Measurements from ENCODE around the gene ZNF160. TPM values are rescaled to one million over a fixed set of nuclear protein-coding genes. Genes with fewer than 3 reads are reported as not detected.

ZNF160 gene
- total RNA-seq (22.6 and 28.9 TPM in 2 replicates), polyA plus RNA-seq (13.1 and 21.0 TPM in 2 replicates), polyA minus RNA-seq (ENCODE audit: low replicate concordance) (10.5 and 12.0 TPM in 2 replicates)
- 7.9 and 13.3 TPM in 2 replicates for polyA plus RNA-seq (2012)

DNA sequence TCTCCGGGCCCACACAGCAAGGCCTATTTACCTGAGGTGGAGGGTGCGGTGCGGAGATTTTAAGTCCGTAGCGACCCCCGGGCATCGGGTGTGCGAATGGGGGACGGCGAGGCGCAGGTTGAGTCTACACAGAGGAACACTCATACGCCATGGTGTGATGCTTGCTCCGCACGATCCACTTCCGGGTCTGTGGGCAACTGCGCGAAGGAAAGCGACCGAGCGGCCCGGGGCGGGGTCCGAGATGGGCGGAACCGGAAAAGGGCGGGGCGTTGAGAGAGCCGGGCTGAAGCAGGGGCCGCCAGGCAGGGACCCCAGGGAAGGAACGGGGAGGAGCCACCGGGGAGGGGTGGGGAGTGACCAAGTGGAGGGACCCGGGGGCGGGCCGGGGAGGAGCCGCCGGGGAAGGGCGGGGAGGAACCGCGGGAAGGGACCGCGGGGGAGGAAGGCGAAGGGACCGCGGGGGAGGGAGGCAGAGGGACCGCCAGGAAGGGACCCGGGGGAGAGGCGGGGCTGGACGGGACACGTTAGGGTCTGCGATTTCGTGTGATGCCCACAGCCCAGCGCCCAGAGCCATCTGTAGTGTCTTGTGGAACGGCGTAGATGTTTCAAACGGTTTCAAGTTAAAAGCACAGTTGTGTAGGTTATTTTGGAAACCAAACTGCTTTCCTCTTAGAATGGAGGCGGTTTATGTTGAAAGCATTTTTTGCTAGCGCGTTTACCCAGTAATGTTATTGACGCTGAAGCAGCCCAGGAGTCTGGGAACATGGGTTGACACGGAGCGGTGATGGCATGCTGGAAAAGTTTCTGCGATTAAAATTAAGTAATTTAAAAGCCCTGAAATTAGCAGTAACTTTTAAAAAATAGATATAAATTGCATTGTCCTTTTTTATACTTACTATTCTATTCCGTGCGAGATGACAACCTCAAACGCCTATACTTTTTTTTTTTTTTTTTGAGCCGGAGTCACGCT, at the start of gene ZNF160:
Gene ZNF160 (minus strand): TSS at position 189 of the 970 bp plus-strand sequence. CDS start 17,146 bp downstream, outside the sequence.
- H3K27me3 ChIP-seq (ENCODE audit: control insufficient read depth, insufficient read depth, low read length) = no peaks in the 10 kb centered on the region
- peak; percentile 95 for DNase-seq (ENCODE audit: low read depth in 2 of 2)

DNA sequence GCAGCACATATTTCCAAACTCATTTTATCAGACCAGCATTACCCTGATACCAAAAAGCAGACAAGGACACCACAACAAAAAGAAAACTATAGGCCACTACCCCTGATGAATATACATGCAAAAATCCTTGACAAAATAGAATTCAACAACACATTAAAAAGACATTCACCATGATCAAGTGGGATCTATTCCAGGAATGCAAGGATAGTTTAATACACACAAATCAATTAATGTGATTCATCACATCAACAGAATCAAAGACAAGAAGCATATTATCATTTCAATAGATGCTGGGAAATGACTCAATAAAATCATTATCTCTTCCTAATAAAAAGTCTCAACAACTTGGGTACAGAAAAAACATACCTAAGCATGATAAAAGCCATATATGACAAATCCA, 44.4 kb upstream of the ZNF160 start:
- Histone ChIP-seq H2AFZ (ENCODE audit: low read length) (no peak overlapping the region), H3K4me1 (ENCODE audit: control insufficient read depth, extremely low read depth, insufficient read depth, low read length) (no peaks in the 10 kb centered on the region), H3K27ac (ENCODE audit: insufficient read depth, low read length) (no peak overlapping the region), H3K4me2 (ENCODE audit: extremely low read depth, insufficient read depth, low read length) (no peak overlapping the region), H4K20me1 (ENCODE audit: control insufficient read depth, extremely low read depth, insufficient read depth, low read length) (no peaks in the 10 kb centered on the region), H3K9me3 (ENCODE audit: control insufficient read depth, insufficient read depth, low read depth, low read length) (no peaks in the 10 kb centered on the region), H3K79me2 (ENCODE audit: control insufficient read depth, insufficient read depth, low read length) (no peaks in the 10 kb centered on the region), H3K4me3 (replicated peaks in 1 of 4; ENCODE audit: control extremely low read depth in 1 of 4, insufficient read depth in 1 of 4, low read depth in 3 of 4, low read length in 4 of 4) (no peak overlapping the region), H3K27me3 (ENCODE audit: control insufficient read depth, insufficient read depth, low read length) (no peaks in the 10 kb centered on the region), H3K9ac (ENCODE audit: insufficient read depth, low read length) (no peak overlapping the region), H3K36me3 (ENCODE audit: control insufficient read depth, insufficient read depth, low read length) (no peaks in the 10 kb centered on the region)
- DNase-seq (ENCODE audit: low read depth in 2 of 2) = no peak
- no peak for TF ChIP-seq EZH2 (IDR thresholded peaks at IDR 0.05; ENCODE audit: low read length, missing control alignments)
- TF ChIP-seq, protein P1, sequence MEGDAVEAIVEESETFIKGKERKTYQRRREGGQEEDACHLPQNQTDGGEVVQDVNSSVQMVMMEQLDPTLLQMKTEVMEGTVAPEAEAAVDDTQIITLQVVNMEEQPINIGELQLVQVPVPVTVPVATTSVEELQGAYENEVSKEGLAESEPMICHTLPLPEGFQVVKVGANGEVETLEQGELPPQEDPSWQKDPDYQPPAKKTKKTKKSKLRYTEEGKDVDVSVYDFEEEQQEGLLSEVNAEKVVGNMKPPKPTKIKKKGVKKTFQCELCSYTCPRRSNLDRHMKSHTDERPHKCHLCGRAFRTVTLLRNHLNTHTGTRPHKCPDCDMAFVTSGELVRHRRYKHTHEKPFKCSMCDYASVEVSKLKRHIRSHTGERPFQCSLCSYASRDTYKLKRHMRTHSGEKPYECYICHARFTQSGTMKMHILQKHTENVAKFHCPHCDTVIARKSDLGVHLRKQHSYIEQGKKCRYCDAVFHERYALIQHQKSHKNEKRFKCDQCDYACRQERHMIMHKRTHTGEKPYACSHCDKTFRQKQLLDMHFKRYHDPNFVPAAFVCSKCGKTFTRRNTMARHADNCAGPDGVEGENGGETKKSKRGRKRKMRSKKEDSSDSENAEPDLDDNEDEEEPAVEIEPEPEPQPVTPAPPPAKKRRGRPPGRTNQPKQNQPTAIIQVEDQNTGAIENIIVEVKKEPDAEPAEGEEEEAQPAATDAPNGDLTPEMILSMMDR (conservative IDR thresholded peaks at IDR 0.05 in 1 of 2, IDR thresholded peaks at IDR 0.05 in 1 of 2; ENCODE audit: low read depth in 1 of 2, low read length in 2 of 2) = no peak

More for the DNA sequence above, at the start of gene ZNF160:
- H3K4me2 ChIP-seq (ENCODE audit: extremely low read depth, insufficient read depth, low read length) = peak within 1 kb of the TSS; percentile 96
- peak within 1 kb of the TSS; percentile 92 for H3K9ac ChIP-seq (ENCODE audit: insufficient read depth, low read length)
- peak within 1 kb of the TSS; percentile 97 for H2AFZ ChIP-seq (ENCODE audit: low read length)
- H3K4me1 ChIP-seq (ENCODE audit: control insufficient read depth, extremely low read depth, insufficient read depth, low read length) = no peaks in the 10 kb centered on the region
- H3K4me3 ChIP-seq (replicated peaks in 1 of 4; ENCODE audit: control extremely low read depth in 1 of 4, insufficient read depth in 1 of 4, low read depth in 3 of 4, low read length in 4 of 4) = peak within 1 kb of the TSS; percentile 80 to 99 (median 94)
- TF ChIP-seq, protein P1 (conservative IDR thresholded peaks at IDR 0.05 in 1 of 2, IDR thresholded peaks at IDR 0.05 in 1 of 2; ENCODE audit: low read depth in 1 of 2, low read length in 2 of 2) = no peak
- H3K79me2 ChIP-seq (ENCODE audit: control insufficient read depth, insufficient read depth, low read length) = peaks cover 23% of the 10 kb centered on the region
- no peaks in the 10 kb centered on the region for H3K36me3 ChIP-seq (ENCODE audit: control insufficient read depth, insufficient read depth, low read length)
- H3K27ac ChIP-seq (ENCODE audit: insufficient read depth, low read length) = peak within 1 kb of the TSS; percentile 97
- no peaks in the 10 kb centered on the region for H3K9me3 ChIP-seq (ENCODE audit: control insufficient read depth, insufficient read depth, low read depth, low read length)
- H4K20me1 ChIP-seq (ENCODE audit: control insufficient read depth, extremely low read depth, insufficient read depth, low read length) = no peaks in the 10 kb centered on the region

GRCh38 chr19:53140351-53140750, 37.1 kb upstream of the ZNF160 start:
- no peaks in the 10 kb centered on the region for H3K27me3 ChIP-seq (ENCODE audit: control insufficient read depth, insufficient read depth, low read length)
- H3K9me3 ChIP-seq (ENCODE audit: control insufficient read depth, insufficient read depth, low read depth, low read length) = no peaks in the 10 kb centered on the region
- no peaks in the 10 kb centered on the region for H3K36me3 ChIP-seq (ENCODE audit: control insufficient read depth, insufficient read depth, low read length)
- DNase-seq (ENCODE audit: low read depth in 2 of 2) = no peak
- TF ChIP-seq, protein P1 (conservative IDR thresholded peaks at IDR 0.05 in 1 of 2, IDR thresholded peaks at IDR 0.05 in 1 of 2; ENCODE audit: low read depth in 1 of 2, low read length in 2 of 2) = no peak
- no peak for TF ChIP-seq EZH2 (IDR thresholded peaks at IDR 0.05; ENCODE audit: low read length, missing control alignments)
- no peak overlapping the region for H3K4me2 ChIP-seq (ENCODE audit: extremely low read depth, insufficient read depth, low read length)
- H2AFZ ChIP-seq (ENCODE audit: low read length) = no peak overlapping the region
- H3K4me3 ChIP-seq (replicated peaks in 1 of 4; ENCODE audit: control extremely low read depth in 1 of 4, insufficient read depth in 1 of 4, low read depth in 3 of 4, low read length in 4 of 4) = no peak overlapping the region
- H3K79me2 ChIP-seq (ENCODE audit: control insufficient read depth, insufficient read depth, low read length) = no peaks in the 10 kb centered on the region
- no peaks in the 10 kb centered on the region for H4K20me1 ChIP-seq (ENCODE audit: control insufficient read depth, extremely low read depth, insufficient read depth, low read length)
- no peaks in the 10 kb centered on the region for H3K4me1 ChIP-seq (ENCODE audit: control insufficient read depth, extremely low read depth, insufficient read depth, low read length)
- H3K27ac ChIP-seq (ENCODE audit: insufficient read depth, low read length) = no peak overlapping the region
- H3K9ac ChIP-seq (ENCODE audit: insufficient read depth, low read length) = no peak overlapping the region
